H1 (cell line): ENCODE results near the gene CACNA1F.

Source experiments
- CEBPB ChIP-seq: IDR thresholded peaks from 2 replicates; pipeline ENCODE4 v1.6.1; 2012; ENCODE audit warnings: low read depth, low read length
- CTCF ChIP-seq, 3 experiments: IDR thresholded peaks; 1 replicate in 2 of 3; 2 replicates in 1 of 3; pipeline versions ENCODE4 v1.5.1 to v1.6.1; 2011; ENCODE audit warnings: low read length in 3 of 3, mild to moderate bottlenecking in 3 of 3, inconsistent platforms in 2 of 3, low read depth in 1 of 3, moderate library complexity in 1 of 3; ENCODE audit not compliant: insufficient read depth in 1 of 3; ENCODE audit errors: control extremely low read depth in 1 of 3
- EZH2 ChIP-seq: fragments of 200-600 bp; sonication (generic); IDR thresholded peaks from 2 replicates; pipeline ENCODE4 v1.7.1; 2012; ENCODE audit warnings: low read depth, mild to moderate bottlenecking, moderate library complexity, low read length, inconsistent platforms; ENCODE audit not compliant: severe bottlenecking
- GABPA ChIP-seq: IDR thresholded peaks from 2 replicates; pipeline ENCODE4 v1.6.1; 2011; ENCODE audit warnings: mild to moderate bottlenecking, low read length, moderate library complexity, borderline replicate concordance; ENCODE audit not compliant: insufficient read depth
- GTF2F1 ChIP-seq: IDR thresholded peaks from 2 replicates; pipeline ENCODE4 v1.6.1; 2012; ENCODE audit warnings: low read depth, low read length, improper control_type of control experiment, borderline replicate concordance
- POLR2A ChIP-seq, 2 experiments: IDR thresholded peaks; 1 replicate in 1 of 2; 2 replicates in 1 of 2; pipeline ENCODE4 v1.6.1; 2011; ENCODE audit warnings: low read depth in 2 of 2, low read length in 2 of 2, mild to moderate bottlenecking in 2 of 2; ENCODE audit errors: control extremely low read depth in 1 of 2
- POLR2AphosphoS5 ChIP-seq: IDR thresholded peaks from 2 replicates; pipeline ENCODE4 v1.6.1; 2011; ENCODE audit warnings: low read depth, low read length
- RFX5 ChIP-seq: IDR thresholded peaks from 2 replicates; pipeline ENCODE4 v1.6.1; 2011; ENCODE audit warnings: low read depth, low read length, improper control_type of control experiment, borderline replicate concordance
- SIX5 ChIP-seq: IDR thresholded peaks from 2 replicates; pipeline ENCODE4 v1.6.1; 2011; ENCODE audit warnings: mild to moderate bottlenecking, low read depth, low read length

DNA sequence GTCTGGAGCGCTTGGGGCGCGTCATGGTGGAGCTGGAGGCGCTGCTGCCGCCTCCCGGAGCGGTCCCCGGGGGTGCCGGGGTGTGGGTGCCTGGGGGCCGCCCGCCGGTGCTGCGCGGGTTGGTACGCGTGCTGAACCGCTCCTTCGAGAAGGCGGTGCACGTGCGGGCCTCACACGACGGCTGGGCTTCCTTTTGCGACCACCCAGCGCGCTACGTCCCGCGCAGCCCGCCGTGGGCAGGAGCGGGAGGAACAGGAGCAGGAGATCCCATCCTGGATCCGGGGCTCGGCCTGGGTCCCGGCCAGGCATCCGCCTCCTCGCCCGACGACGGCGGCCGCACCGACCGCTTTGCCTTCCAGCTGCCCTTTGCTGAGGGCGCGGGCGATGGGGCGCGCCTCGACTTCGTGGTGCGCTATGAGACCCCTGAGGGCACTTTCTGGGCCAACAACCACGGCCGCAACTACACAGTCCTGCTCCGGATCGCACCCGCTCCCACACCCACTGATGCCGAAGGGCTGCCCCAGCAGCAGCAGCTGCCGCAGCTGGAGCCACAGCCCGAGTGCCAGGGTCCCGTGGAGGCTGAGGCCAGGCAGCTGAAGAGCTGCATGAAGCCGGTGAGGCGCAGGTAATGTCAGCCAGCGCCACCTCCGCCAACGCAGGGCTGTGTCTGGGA lies 37.2 kb upstream of the CACNA1F start:
- TF ChIP-seq POLR2A (IDR thresholded peaks at IDR 0.05; ENCODE audit: control extremely low read depth in 1 of 2, low read depth in 2 of 2, low read length in 2 of 2) (no peak), CTCF (IDR thresholded peaks at IDR 0.05; ENCODE audit: control extremely low read depth in 1 of 3, insufficient read depth in 1 of 3, low read depth in 1 of 3, low read length in 3 of 3) (no peak), GTF2F1 (no peak), RFX5 (no peak), POLR2AphosphoS5 (no peak), CEBPB (no peak), GABPA (no peak), EZH2 (no peak), SIX5 (no peak)
